Measurements from ENCODE around the gene ZFYVE9.
"Not testable (repeated sequence)": the region's sequence is repeated elsewhere in the genome, so short reads cannot be mapped to it uniquely, and the experiment has no call there.

ZFYVE9 gene

GRCh38 chr1:52203935-52204625 is 62.2 kb downstream of the ZFYVE9 start:
- H3K4me1 ChIP-seq (ENCODE audit: insufficient read depth, poor library complexity, severe bottlenecking), result peaks cover 2% of the 10 kb centered on the region
- DNase-seq (ENCODE audit: low spot score) (no peak), ATAC-seq (ENCODE audit: low read depth) (no peak)
- no peaks in the 10 kb centered on the region for H3K27me3 ChIP-seq (ENCODE audit: insufficient read depth, poor library complexity, severe bottlenecking)
- no peak for TF ChIP-seq CTCF (IDR thresholded peaks at IDR 0.05; ENCODE audit: poor library complexity, severe bottlenecking)
- H3K4me3 ChIP-seq (ENCODE audit: severe bottlenecking), result no peak overlapping the region
- H3K27ac ChIP-seq (ENCODE audit: poor library complexity, severe bottlenecking), result no peak overlapping the region
- H3K36me3 ChIP-seq (ENCODE audit: low read depth), result no peaks in the 10 kb centered on the region
- H3K9me3 ChIP-seq (ENCODE audit: severe bottlenecking), result peaks cover 6% of the 10 kb centered on the region

- H3K27ac ChIP-seq (ENCODE audit: poor library complexity, severe bottlenecking), result no peak overlapping the region
- no peak for ATAC-seq (ENCODE audit: low read depth)
- H3K4me3 ChIP-seq (ENCODE audit: severe bottlenecking), result no peak overlapping the region
- H3K27me3 ChIP-seq (ENCODE audit: insufficient read depth, poor library complexity, severe bottlenecking), result no peaks in the 10 kb centered on the region
- TF ChIP-seq CTCF (IDR thresholded peaks at IDR 0.05; ENCODE audit: poor library complexity, severe bottlenecking), result no peak
- no peak for DNase-seq (ENCODE audit: low spot score)
- peaks cover 6% of the 10 kb centered on the region for H3K9me3 ChIP-seq (ENCODE audit: severe bottlenecking)
- H3K4me1 ChIP-seq (ENCODE audit: insufficient read depth, poor library complexity, severe bottlenecking), result peaks cover 9% of the 10 kb centered on the region
- H3K36me3 ChIP-seq (ENCODE audit: low read depth), result no peaks in the 10 kb centered on the region
These were observed 62.8 kb downstream of the ZFYVE9 start for GRCh38 chr1:52204696-52205095.

- not testable (repeated sequence) for DNase-seq (ENCODE audit: low spot score); H3K9me3 ChIP-seq (ENCODE audit: severe bottlenecking); ATAC-seq (ENCODE audit: low read depth); H3K27me3 ChIP-seq (ENCODE audit: insufficient read depth, poor library complexity, severe bottlenecking); H3K36me3 ChIP-seq (ENCODE audit: low read depth); H3K4me3 ChIP-seq (ENCODE audit: severe bottlenecking); H3K27ac ChIP-seq (ENCODE audit: poor library complexity, severe bottlenecking)
- H3K4me1 ChIP-seq (ENCODE audit: insufficient read depth, poor library complexity, severe bottlenecking), result peaks cover 16% of the 10 kb centered on the region
These were observed 64.8 kb downstream of the ZFYVE9 start for GRCh38 chr1:52206686-52207085.

- Histone ChIP-seq H3K4me1 (ENCODE audit: insufficient read depth, poor library complexity, severe bottlenecking) (peaks cover 16% of the 10 kb centered on the region), H3K36me3 (ENCODE audit: low read depth) (no peaks in the 10 kb centered on the region), H3K4me3 (ENCODE audit: severe bottlenecking) (no peak overlapping the region), H3K27ac (ENCODE audit: poor library complexity, severe bottlenecking) (peak overlapping the region; percentile 41), H3K9me3 (ENCODE audit: severe bottlenecking) (no peaks in the 10 kb centered on the region), H3K27me3 (ENCODE audit: insufficient read depth, poor library complexity, severe bottlenecking) (no peaks in the 10 kb centered on the region)
- ATAC-seq (ENCODE audit: low read depth), result peak; percentile 55; the same call in 2 of the 3 replicates
- DNase-seq (ENCODE audit: low spot score), result no peak
- no peak for TF ChIP-seq CTCF (IDR thresholded peaks at IDR 0.05; ENCODE audit: poor library complexity, severe bottlenecking)
These were observed 67.5 kb downstream of the ZFYVE9 start for GRCh38 chr1:52209429-52209828.

- Histone ChIP-seq H3K27ac (ENCODE audit: poor library complexity, severe bottlenecking) (peak overlapping the region; percentile 41), H3K4me3 (ENCODE audit: severe bottlenecking) (no peak overlapping the region), H3K9me3 (ENCODE audit: severe bottlenecking) (peaks cover 3% of the 10 kb centered on the region), H3K27me3 (ENCODE audit: insufficient read depth, poor library complexity, severe bottlenecking) (no peaks in the 10 kb centered on the region), H3K4me1 (ENCODE audit: insufficient read depth, poor library complexity, severe bottlenecking) (peaks cover 16% of the 10 kb centered on the region), H3K36me3 (ENCODE audit: low read depth) (peaks cover 3% of the 10 kb centered on the region)
- peak; percentile 73 for ATAC-seq (ENCODE audit: low read depth)
- no peak for DNase-seq (ENCODE audit: low spot score)
- TF ChIP-seq CTCF (IDR thresholded peaks at IDR 0.05; ENCODE audit: poor library complexity, severe bottlenecking), result no peak
These were observed 68.2 kb downstream of the ZFYVE9 start for GRCh38 chr1:52210044-52210443.

All from RWPE2 (cell line).